Measurements from ENCODE around the gene UVRAG.
"Not testable (repeated sequence)": the region's sequence is repeated elsewhere in the genome, so short reads cannot be mapped to it uniquely, and the experiment has no call there.

Gene UVRAG

GRCh38 chr11:75950141-75950540, 135.1 kb downstream of the UVRAG start:
- no peak for DNase-seq

DNA sequence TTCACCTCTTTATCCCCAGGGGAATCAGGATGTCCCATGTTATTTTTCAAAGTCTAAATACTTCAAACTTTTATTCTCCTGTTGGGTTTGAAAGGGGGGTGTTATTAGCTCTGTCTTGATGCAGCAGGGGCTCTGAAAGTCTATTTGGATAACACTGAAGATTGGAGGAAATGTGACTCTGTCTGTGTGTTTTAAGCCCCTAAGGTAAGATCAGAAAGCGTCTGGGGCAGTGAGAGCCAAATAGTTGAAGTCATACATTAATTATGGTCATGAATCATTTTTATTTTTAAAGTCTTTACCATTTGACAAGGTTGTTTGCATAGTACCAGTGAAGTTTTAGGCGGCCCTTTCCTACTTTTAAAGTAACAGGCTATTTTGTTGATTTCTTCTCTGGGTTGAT, 139.0 kb downstream of the UVRAG start:
- no peak for DNase-seq

DNA sequence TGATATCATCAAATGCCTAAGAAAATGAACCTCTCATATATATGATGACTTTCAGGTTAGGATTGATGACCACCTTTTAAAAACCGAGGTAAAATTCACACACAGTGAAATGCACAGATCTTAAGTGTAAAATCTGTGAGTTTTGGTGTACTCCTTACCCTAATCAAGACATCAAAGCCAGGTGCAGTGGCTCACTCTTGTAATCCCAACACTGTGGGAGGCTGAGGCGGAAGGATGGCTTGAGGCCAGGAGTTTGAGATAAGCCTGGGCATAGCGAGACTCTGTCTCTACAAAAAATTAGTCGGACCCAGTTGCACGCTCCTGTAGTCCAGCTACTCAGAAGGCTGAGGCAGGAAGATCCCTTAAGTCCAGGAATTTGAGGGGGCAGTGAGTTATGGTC, 140.4 kb downstream of the UVRAG start:
- no peak for DNase-seq

DNA sequence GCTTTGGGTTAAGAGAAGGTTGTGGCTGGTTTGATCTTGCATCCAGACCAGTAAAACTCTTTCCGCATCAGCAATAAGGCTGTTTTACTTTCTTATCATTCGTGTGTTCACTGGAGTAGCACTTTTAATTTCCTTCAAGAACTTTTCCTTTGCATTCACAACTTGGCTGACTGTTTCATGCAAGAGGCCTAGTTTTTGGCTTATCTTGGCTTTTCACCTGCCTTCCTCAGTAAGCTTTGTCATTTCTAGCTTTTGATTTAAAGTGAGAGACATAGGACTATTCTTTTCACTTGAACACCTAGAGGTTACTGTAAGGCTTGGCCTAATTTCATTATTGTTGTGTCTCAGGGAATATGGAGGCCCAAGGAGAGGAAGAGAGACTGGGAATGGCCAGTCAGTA, 144.5 kb downstream of the UVRAG start:
- no peak for DNase-seq

DNA sequence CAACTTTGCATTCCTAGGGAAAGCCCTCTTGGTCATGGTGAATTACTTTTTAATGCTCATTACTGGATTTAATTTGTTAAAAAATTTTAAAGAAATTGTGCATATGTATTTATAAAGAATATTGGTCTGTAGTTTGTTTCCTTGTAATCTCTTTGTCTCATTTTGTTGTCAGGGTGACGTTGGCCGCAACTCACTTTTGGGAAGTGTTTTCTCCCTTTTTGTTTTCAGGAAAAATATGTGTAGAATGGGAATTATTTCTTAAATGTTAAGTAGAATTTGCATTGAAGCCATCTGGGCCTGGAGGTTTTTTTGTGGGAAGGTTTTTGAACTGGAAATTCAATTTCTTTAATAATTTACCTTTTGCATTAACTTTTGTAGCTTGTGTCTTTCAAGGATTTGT, 149.1 kb downstream of the UVRAG start:
- no peak for DNase-seq

DNA sequence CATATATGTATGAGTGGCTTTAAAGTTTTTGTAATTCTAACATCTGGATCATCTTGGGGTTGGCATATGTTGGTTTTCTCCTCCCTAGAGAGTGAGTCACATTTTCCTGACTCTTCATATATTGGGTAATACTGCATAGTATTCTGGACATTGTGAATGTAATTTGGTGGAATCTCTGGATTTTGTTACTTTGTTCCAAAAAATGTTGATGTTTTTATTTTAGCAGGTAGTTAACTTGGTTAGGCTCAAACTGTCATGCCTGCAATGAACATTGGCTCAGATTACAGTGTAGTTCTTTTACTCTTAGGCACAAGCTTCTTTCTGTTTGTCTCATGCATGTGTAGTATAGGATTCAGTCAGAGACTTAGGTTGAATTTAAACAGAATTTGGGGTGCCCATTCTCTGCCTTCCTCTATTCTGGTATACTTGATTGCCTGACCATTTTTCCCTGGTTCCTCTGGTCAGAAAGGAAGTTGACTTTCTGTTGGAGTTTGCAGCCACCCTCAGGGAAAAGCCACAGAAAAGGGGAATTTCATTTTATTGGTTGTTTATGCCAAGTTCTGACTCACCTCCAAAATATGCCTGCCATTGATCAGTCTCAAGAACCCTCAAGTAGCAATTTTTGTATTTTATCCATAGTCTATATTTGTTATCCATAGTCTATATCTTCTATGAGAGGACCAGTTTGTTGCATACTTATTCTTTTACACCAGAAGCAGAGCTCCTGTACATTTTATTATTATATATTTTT, 151.7 kb downstream of the UVRAG start:
- DNase-seq: no peak

DNA sequence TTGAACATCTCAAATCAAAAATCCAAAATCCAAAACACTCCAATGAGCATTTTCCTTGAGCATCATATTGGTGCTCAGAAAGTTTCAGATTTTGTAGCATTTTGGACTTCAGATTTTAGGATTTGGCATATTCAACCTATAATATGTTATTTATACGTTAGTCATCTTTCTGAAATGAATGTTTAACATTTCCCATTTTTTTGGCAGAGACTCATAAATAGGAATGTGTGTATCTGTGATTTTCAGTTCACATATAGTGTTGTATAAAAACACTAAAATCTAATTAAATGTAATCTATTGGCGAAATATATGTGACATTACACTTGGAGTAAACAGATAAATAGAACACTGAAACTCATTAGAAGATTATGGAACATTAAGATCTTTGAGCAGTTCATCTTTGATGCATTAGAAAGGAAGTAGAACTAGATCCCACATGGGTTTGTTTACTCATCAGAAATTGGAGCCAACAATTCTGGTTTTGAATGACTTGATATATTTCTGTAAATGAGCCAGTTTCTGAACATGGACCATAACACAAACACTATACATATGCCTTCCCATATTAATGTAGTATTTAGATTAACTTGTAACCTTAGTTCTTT, 153.1 kb downstream of the UVRAG start:
- no peak for DNase-seq

DNA sequence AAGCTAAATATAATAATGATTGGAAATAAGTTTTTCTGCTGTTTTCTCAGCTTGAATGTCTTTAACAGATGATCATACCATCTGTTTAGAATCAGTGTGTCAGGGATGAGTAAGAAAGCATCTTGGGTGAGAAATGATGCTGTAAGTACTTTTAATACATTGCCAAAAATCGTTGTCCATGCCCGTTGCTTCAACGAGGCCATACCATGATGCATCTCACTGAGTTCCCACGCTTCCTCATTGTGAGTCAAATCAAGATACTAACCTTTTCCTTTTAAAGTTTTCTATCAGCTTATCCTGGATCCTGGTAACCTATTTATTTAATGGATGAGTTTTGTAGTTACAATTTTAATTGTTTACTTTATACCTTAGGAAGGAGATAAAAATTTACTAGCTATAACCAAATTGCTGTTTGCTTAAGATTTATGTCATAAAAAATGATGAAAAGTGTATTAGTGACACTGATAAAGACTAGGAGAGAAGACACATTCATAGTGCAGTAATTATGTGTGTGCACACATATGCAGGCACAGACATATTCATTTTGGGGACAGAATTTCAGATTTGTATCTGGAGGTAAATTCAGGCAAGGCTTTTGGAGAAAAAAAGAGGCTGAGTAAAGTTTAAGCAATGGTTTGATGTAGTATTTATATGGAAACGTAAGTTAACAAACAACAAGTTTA, 154.8 kb downstream of the UVRAG start:
- peak in 5 of 58 donors; percentile 5 to 54 (median 7) for DNase-seq

DNA sequence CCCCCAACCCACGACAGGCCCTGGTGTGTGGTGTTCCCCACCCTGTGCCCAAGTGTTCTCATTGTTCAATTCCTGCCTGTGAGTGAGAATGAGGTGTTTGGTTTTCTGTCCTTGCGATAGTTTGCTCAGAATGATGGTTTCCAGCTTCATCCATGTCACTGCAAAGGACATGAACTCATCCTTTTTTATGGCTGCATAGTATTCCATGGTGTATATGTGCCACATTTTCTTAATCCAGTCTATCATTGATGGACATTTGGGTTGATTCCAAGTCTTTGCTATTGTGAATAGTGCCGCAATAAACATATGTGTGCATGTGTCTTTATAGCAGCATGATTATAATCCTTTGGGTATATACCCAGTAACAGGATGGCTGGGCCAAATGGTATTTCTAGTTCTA, 158.7 kb downstream of the UVRAG start:
- not testable (repeated sequence) for DNase-seq

DNA sequence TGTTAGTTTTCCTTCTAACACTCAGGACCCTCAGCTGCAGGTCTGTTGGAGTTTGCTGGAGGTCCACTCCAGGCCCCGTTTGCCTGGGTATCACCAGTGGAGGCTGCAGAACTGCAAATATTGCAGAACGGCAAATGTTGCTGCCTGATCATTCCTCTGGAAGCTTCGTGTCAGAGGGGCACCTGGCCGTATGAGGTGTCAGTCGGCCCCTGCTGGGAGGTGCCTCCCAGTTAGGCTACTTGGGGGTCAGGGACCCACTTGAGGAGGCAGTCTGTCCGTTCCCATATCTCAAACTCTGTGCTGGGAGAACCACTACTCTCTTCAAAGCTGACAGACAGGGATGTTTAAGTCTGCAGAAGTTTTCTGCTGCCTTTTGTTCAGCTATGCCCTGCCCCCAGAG, 164.1 kb downstream of the UVRAG start:
- DNase-seq: not testable (repeated sequence)

DNA sequence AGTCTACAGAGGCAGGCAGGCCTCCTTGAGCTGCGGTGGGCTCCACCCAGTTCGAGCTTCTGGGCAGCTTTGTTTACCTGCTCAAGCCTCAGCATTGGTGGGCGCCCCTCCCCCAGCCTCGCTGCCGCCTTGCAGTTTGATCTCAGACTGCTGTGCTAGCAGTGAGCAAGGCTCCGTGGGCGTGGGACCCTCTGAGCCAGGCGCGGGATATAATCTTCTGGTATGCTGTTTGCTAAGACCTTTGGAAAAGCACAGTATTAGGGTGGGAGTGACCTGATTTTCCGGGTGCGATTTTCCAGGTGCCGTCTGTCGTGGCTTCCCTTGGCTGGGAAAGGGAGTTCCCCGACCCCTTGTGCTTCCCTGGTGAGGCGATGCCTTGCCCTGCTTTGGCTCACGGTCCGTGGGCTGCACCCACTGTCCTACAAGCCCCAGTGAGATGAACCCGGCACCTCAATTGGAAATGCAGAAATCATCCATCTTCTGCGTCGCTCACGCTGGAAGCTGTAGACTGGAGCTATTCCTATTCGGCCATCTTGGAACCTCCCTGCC, 164.5 kb downstream of the UVRAG start:
- DNase-seq: not testable (repeated sequence)

- DNase-seq: no peak
These were observed 165.0 kb downstream of the UVRAG start for GRCh38 chr11:75980031-75980430.

DNA sequence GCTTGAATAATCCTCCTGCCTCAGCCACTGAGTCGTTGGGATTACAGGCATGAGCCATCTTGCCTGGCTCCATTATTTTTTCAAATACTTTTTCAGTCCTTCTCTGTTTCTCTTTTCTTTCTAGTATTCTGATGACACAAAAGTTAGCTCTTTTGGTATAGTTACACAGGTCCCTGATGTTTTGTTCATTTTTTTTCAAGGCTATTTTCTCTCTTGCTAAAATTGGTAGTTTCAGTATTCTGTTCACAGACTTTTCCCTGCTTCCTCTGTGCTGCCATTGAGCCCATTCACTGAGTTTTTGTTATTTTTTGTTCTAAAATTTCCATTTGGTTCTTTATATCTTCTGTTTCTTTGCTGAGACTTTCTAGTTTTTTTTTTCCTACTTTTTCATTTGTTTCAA, 166.5 kb downstream of the UVRAG start:
- DNase-seq: no peak

- no peak for DNase-seq
These were observed 167.3 kb downstream of the UVRAG start for GRCh38 chr11:75982309-75982708.

- DNase-seq: no peak
These were observed 172.0 kb downstream of the UVRAG start for GRCh38 chr11:75986966-75987365.

DNA sequence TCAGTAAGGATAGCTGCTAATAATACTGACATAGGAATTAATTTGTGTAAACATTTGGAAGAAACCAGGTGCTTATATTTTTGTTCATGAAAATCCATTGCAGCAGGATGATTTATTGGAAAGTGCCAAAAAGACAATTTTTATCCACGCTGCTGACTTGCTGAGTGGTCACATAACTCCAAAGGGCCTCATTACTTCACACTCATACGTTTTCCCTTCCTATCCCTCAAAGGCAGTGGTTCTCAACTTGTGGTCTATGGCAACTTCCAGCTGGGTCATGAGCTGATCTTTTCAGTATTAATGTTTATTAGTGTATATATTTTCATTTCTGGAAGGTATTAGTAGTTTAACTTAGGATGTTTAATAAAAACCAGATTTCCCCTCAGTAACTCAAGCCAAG, 178.1 kb downstream of the UVRAG start:
- DNase-seq: no peak

DNA sequence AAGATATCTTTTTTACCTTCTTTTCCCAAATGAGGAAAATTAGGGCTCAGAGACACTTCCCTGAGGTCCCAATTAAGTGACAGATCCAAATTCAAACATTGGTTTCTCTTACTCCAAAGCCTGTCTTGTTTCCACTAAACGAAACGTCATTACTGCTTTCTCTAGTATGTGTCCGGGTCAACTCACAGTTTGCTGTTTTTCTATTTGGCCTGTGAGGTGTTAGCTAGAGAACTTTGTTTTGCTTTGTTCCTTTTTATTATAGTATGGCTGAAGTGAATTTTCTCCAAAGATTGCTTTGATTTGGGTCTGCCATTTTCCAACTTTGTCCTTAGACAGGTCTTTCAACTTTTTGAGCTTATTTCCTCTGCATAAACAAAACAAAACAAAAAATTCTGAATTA, 179.6 kb downstream of the UVRAG start:
- DNase-seq: no peak

DNA sequence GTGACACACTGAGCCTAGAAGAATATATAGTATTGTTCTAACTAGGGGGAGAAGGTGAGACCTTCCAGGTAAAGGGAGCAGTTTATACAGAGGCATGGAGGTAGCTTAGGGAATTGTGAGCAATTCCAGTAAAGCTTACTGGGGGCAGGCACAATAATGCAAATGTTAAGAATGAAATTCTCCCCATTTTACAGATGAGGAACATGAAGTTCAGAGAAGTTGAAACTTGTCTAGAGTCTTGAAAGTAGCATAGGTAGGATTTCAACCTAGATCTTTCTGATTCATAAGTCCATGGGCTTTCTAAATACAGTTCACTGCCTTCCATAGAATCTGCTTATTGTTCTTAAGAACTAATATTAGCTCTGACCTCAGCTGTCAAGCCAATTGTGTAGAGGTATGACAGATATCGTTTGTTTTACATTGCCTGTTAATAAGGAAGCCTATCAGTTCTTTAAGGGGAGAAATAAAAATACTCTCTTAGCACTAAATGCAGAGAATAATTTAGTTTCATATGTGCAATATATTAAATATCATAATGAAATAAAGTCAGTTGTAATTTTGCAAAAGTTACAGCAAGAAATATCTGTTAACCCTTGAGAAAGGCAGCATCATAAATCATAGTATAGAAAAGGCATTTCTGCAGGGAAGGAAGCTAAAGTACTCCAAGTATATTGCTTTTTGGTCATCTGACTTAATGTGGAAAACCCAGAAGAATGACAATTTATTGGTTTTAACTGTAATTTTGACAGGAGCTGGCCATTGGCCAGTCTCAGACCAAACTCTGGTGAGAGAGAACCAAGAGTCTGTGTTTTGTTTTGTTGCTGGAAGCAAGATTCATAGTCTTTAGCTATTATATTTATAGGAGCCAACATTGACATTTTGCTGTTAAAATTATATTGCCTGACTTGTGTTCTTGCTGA, 181.8 kb downstream of the UVRAG start:
- no peak for DNase-seq

DNA sequence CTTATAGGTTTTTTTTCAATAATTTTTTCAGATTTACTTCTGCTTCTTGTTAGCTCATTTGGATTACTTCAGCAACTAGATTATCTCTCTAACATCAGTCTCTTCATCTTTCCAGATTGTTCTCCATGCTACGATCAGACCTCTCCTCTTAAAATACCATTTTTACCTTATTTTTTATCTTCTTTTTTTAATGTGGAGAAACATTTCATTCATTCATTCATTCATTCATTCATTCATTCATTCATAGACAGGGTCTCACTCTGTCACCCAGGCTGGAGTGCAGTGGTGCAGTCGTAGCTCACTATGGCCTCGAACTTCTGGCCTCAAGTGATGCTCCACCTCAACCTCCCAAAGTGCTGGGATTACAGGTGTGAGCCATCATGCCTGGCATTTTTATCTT, 189.4 kb downstream of the UVRAG start:
- DNase-seq: no peak

DNA sequence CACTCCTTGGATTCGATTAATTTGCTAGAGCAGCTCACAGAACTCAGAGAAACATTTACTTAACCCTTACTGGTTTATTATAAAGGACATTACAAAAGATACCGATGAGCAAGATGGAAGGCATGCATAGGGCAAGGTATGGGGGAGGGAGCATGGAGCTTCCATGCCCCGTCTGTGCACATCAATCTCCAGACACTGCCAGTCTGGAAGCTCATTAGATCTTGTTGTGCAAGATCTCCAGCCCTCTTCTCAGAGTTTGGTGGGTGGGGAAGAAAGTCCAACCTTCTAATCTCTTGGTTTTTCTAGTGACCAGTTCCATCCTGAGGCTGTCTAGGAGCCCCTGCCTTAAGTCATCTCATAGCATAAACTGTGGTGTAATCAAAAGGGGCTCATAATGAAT, 190.7 kb downstream of the UVRAG start:
- no peak for DNase-seq

DNA sequence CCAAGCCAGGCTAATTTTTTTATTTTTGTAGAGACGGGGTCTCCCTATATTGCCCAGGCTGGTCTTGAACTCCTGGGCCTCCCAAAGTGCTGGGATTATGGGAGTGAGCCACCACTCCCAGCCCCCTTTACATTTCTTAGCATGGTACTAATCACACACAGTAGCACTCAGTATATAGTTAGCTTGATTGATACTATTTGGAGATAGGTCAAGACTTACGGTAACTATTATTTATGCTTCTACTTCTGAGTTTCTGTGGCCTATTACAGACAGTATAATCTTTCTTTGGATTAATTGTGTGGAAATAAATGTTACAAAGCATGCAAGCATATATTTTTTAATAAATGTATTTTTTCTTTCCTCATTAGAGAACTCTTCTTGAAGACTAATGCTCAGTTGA, 192.2 kb downstream of the UVRAG start:
- DNase-seq: no peak
